Psoas muscle (tissue), 8 donors: Measurements from ENCODE around the gene CLEC4M. TPM values are rescaled to one million over a fixed set of nuclear protein-coding genes. Genes with fewer than 3 reads are reported as not detected.

Source experiments
- ATAC-seq, 4 donors: fragments of 200-7000 bp; cut with Tn5 transposase; one replicate each; pipeline ENCODE4 v1.9.1; 2020; ENCODE audit warnings: moderate library complexity in 3 of 4, mild to moderate bottlenecking in 2 of 4
- DNase-seq, 2 donors: peaks; one replicate each; pipeline ENCODE4 v3.0.0-alpha.2; 2020
- H3K27ac ChIP-seq: fragments of 200-600 bp; one replicate; pipeline ENCODE4 v1.8.0; 2022
- H3K27me3 ChIP-seq, 3 donors: fragments of 200-600 bp in 1 of 3; one replicate each; pipeline versions ENCODE4 v1.6.1 to v1.8.0; 2013 to 2022; ENCODE audit warnings: low read length in 2 of 3, mild to moderate bottlenecking in 2 of 3, moderate library complexity in 1 of 3; ENCODE audit not compliant: insufficient read depth in 3 of 3
- H3K36me3 ChIP-seq, 2 donors: fragments of 200-600 bp in 1 of 2; one replicate each; pipeline versions ENCODE4 v1.6.1 to v1.8.0; 2013 to 2022; ENCODE audit warnings: low read depth in 1 of 2, mild to moderate bottlenecking in 1 of 2, moderate library complexity in 1 of 2; ENCODE audit not compliant: insufficient read depth in 1 of 2
- H3K4me1 ChIP-seq: fragments of 200-600 bp; one replicate; pipeline ENCODE4 v1.8.0; 2022
- H3K4me3 ChIP-seq: fragments of 200-600 bp; one replicate; pipeline ENCODE4 v1.8.0; 2022; ENCODE audit warnings: mild to moderate bottlenecking
- H3K9me3 ChIP-seq: fragments of 200-600 bp; one replicate; pipeline ENCODE4 v1.8.0; 2022
- CTCF ChIP-seq: fragments of 200-600 bp; IDR thresholded peaks from one replicate; pipeline ENCODE4 v1.8.0; 2022; ENCODE audit warnings: antibody characterized with exemption
- WGBS, 3 donors: extraction: QIAGEN DNeasy Blood & Tissue Kit; methylation state at CpG; one replicate each; pipeline versions ENCODE4 v1.1.6 to v1.1.7; 2013; 5-methylcytosine and 5-hydroxymethylcytosine counted together
- intact Hi-C, 2 donors: fragments of 100-400 bp; cut with DNase I; formaldehyde crosslinking; loops; one replicate each; pipeline versions ENCODE4 v1.11.0 to v1.14.2; 2022
- polyA plus RNA-seq, 3 donors: library from polyadenylated mRNA; stranded (reverse); fragments of 200-250 nt; gene quantifications; one replicate each; pipeline ENCODE4 v1.2.3, GENCODE V29; 2013
- total RNA-seq, 4 donors: library from RNA; stranded (reverse); fragmentation: NEBNext Ultra II Directional in 2 of 4; extraction: Animal tissue kit (Norgen Biotek cat#: 25700) in 2 of 4; gene quantifications; one replicate each; pipeline versions ENCODE4 v1.2.1 to v1.2.4, GENCODE V29; 2021 to 2023
- donor health status: healthy with polysubstance abuse.
- donor health status: DM: no; HTN: no; CAD: no; lungs with moderate emphysema.
- donor health status: Bipolar disorder and iron deficiency.
- donor health status: healthy.
- donor health status: DM: yes; HTN: yes; CAD: no.
- donor health status: DM: no; HTN: no; CAD: no.
- donor health status: DM: no; HTN: no; CAD: no.
- donor health status: DM: yes; HTN: yes; CAD: no.

Gene CLEC4M
- total and polyA plus RNA-seq, 7 donors, result not detected

DNA sequence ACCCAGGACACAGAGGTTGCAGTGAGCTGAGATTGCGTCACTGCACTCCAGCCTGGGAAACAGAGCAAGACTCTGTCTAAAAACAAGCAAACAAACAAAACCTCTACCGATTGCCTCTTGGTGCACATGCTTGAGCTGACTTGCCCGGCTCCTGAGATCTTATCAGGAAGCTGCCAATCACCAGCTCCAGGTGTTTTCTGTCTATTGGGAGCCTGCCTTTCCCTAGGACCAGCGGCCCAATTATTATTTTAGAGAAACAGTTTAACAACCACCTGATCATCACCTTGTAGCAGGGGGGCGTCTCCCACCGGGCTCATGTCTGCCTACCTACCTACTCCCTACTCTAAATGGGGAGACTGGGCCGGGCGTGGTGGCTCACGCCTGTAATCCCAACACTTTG lies 10.8 kb downstream of the CLEC4M start:
- WGBS, 3 donors, result 80 to 86% (median 86%) methylated on average over 9 of the region's 9 CpGs
- Histone ChIP-seq H3K4me3 (no peak overlapping the region), H3K27me3 (peaks cover 0 to 10% (median 1%) of the 10 kb centered on the region in 3 donors), H3K9me3 (no peaks in the 10 kb centered on the region), H3K4me1 (no peaks in the 10 kb centered on the region), H3K36me3 (no peaks in the 10 kb centered on the region), H3K27ac (no peak overlapping the region)
- ATAC-seq, result no peak
- DNase-seq, result no peak
- TF ChIP-seq CTCF, result no peak
- intact Hi-C loops, result no loop called here

DNA sequence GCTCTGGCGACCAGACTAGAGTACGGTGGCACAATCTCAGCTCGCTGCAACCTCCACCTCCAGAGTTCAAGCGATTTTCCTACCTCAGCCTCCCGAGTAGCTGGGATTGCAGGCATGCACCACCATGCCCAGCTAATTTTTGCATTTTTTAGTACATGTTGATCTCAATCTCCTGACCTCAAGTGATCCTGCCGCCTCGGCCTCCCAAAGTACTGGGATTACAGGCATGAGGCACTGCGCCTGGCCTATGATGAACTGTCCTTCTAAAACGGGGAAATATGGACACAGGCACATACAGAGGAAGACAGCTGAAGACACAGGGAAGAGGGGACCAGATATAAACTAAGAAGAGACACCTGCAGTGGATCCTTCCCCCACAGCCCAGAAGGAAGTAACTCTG lies 12.7 kb downstream of the CLEC4M start:
- Histone ChIP-seq H3K36me3 (no peaks in the 10 kb centered on the region), H3K27ac (no peak overlapping the region), H3K27me3 (peaks cover 0 to 10% (median 2%) of the 10 kb centered on the region in 3 donors), H3K4me1 (no peaks in the 10 kb centered on the region), H3K4me3 (no peak overlapping the region), H3K9me3 (no peaks in the 10 kb centered on the region)
- no peak for TF ChIP-seq CTCF
- intact Hi-C loops, result no loop called here
- DNase-seq (no peak), ATAC-seq (no peak)
- WGBS, 3 donors, result 81 to 89% (median 87%) methylated on average over 8 to 9 of the region's 9 CpGs

- 60 to 75% (median 69%) methylated on average over 5 of the region's 5 CpGs for WGBS, 3 donors
- H3K27ac ChIP-seq, result no peak overlapping the region
- intact Hi-C loops, result no loop called here
- no peaks in the 10 kb centered on the region for H3K4me1 ChIP-seq
- no peak for DNase-seq
- no peak for TF ChIP-seq CTCF
- peaks cover 0 to 4% (median 2%) of the 10 kb centered on the region in 3 donors for H3K27me3 ChIP-seq
- no peak overlapping the region for H3K4me3 ChIP-seq
- no peak for ATAC-seq
- no peaks in the 10 kb centered on the region for H3K36me3 ChIP-seq
- H3K9me3 ChIP-seq, result no peaks in the 10 kb centered on the region
These were observed 15.0 kb downstream of the CLEC4M start for GRCh38 chr19:7778081-7778480.

GRCh38 chr19:7779631-7780486 lies 16.8 kb downstream of the CLEC4M start:
- 84 to 85% (median 85%) methylated on average over 26 of the region's 26 CpGs for WGBS, 3 donors
- no peak for ATAC-seq
- peaks cover 0 to 10% (median 2%) of the 10 kb centered on the region in 3 donors for H3K27me3 ChIP-seq

More at GRCh38 chr19:7779631-7780486, 16.8 kb downstream of the CLEC4M start:
- Histone ChIP-seq H3K36me3 (no peaks in the 10 kb centered on the region), H3K9me3 (no peaks in the 10 kb centered on the region), H3K4me1 (no peaks in the 10 kb centered on the region), H3K27ac (no peak overlapping the region), H3K4me3 (no peak overlapping the region)
- intact Hi-C loops, result no loop called here
- TF ChIP-seq CTCF, result no peak
- no peak for DNase-seq
